ENCODE measurements around the gene PIM1.

GRCh38 chr6:37202788-37203491, 33.0 kb downstream of the PIM1 start:
- TF ChIP-seq POLR2A (IDR thresholded peaks at IDR 0.05) (no peak), CTCF (IDR thresholded peaks at IDR 0.05 in 8 of 11, conservative IDR thresholded peaks at IDR 0.05 in 3 of 11) (no peak)
